ENCODE data around the gene MT1HL1. TPM values are rescaled to one million over a fixed set of nuclear protein-coding genes. Genes with fewer than 3 reads are reported as not detected.
"Not testable (repeated sequence)": the region's sequence is repeated elsewhere in the genome, so short reads cannot be mapped to it uniquely, and the experiment has no call there.

MT1HL1 gene
- total RNA-seq, 1 donor from 2014 or later = not detected

DNA sequence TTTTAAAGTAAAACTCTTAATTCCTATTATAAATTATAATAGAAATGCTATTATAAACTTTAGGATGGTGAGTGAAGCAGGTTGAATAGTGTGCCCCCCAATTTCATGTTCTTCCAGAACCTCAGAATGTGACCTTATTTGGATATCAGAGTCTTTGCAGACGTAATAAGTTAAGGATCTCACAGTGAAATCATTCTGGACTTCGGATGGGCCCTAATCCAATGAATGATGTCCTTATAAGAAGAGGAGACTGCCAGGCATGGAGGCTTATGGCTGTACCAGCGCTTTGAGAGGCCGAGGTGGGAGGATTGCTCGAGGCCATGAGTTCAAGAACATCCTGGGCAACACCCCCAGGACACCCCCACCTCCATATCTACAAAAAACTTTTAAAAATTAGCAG is 9.4 kb upstream of the MT1HL1 start:
- no peak for DNase-seq

GRCh38 chr1:237012788-237013383 is 8.6 kb upstream of the MT1HL1 start:
- no peak for DNase-seq

DNA sequence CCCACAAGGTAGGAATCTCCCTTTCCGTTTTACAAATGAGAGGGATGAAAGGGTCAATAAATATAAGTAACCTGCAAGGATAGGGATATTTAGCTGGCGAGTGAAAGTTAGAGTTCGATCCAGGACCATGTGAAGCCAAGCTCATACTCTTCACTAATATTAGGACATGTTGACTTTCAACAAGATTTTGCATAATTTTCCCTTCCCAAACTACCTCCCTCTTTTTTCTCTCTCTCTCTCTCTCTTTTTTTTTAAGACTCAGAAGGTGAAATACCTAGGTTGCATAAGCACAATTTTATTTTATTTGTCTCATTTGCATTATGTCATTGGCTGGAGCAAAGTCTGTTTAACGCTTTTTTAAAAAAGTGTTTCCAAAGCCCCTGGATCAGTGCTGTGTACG is 8.1 kb upstream of the MT1HL1 start:
- no peak for DNase-seq

- DNase-seq = no peak
Measured at GRCh38 chr1:237011432-237011831, 7.2 kb upstream of the MT1HL1 start.

DNA sequence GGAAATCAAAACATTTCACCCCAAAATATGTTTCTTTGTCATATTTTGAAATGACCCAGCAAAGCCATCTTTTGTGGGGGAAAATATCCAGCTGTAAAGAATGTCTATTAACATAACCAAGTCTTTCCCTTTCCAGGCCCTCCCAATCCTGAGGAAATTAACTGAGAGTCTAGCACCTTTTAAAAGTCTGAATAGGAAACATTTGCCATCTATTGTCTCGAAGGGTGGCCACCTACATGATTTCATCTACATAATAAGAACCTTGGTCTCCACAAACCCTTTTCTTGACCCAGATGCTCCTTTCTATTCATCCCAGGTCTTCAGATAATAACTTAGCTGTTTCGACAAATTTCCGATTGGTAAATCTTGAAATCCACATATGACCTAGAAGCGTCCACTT is 5.4 kb upstream of the MT1HL1 start:
- DNase-seq = no peak

- no peak for DNase-seq
Measured at GRCh38 chr1:237007147-237007881, 3.1 kb upstream of the MT1HL1 start.

DNA sequence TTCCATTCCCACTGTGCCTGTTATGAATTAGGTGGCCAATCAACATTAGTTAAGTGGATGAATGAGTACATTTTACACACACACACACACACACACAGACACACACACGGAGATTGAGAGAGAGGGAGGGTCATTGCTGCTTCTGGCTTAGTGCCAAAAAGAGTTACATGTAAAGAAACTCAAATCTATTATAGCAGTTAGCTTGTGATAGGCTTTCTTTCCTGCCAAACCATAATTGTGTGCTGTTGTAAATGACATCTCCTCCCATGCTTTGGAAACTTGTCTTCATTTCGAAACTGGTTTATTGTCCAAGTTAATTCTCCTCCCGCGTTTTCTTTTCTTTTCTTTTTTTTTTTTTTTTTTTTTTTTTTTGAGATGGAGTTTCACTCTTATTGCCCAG is 1.4 kb upstream of the MT1HL1 start:
- no peak for DNase-seq

GRCh38 chr1:237003516-237003915 is 725 bp downstream of the MT1HL1 start:
- no peak for DNase-seq

DNA sequence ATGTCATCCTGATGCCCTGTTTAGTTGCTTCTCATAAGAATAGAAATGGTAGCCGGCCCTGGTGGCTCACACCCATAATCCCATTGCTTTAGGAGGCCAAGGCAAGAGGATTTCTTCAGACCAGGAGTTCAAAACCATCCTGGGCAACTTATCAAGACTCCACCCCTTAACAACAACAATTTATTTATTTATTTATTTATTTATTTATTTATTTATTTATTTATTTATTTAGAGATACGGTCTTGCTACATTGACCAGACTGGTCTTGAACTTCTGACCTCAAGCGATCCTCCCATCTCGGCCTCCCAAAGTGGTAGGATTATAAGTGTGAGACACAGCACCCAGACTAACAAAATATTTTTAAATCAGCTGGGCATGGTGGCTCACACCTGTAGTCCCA is 4.0 kb downstream of the MT1HL1 start:
- no peak for DNase-seq

- DNase-seq = no peak
Measured at GRCh38 chr1:236998546-236998945, 5.7 kb downstream of the MT1HL1 start.

- DNase-seq = no peak
Measured at GRCh38 chr1:236997882-236998281, 6.4 kb downstream of the MT1HL1 start.

DNA sequence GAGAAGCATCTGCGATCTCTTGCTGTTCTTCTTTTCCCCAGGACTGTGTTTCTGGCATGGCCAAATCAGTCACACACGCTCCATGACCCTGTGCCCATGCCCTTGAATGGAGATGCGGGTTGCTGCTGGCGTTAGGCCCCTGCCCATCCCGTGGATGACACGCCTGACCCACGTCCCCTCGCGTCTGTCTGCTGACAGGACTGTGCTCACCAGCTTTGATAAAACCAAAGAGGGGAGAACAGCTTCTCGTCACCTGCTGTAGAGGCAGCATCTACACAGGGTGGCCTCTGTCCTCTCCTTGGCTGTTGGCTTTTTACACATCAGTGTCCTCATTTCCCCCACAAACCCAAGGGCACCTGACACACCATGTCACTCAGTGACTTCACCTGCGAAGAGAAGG is 6.9 kb downstream of the MT1HL1 start:
- no peak for DNase-seq

- no peak for DNase-seq
Measured at GRCh38 chr1:236994450-236994849, 9.8 kb downstream of the MT1HL1 start.

DNA sequence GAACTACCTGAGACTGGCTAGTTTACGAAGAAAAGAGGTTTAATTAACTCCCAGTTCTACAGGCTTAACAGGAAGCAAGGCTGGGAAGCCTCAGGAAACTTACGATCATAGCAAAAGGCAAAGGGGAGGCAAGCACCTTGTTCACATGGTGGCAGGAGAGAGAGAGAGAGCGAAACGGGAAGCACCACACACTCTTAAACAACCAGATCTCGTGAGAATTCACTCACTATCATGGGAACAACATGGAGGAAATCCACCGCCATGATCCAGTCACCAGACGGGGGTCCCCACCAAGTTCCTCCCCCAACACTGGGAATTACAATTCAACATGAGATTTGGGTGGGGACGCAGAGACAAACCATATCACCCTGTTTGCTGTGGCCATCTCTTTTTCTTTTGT is 11.8 kb downstream of the MT1HL1 start:
- DNase-seq = no peak

DNA sequence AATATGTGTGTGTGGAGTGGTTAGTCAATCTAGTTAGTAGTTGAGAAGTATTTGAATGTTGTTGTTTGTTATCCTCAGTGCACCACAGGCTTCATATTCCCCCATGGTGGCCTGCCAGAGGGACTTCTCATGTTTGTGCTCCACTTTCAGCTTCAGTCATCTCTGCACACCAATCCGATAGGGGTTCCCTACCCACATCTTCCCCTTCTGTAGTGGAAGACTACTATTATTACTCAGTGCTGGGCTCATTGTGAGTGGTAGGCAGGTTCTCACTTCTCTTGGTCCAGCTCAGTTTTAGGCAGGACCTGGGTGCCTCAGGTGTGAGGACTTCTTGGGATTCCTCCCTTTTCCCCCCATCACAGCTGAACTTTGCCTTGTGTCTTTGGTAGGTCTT is 14.2 kb downstream of the MT1HL1 start:
- DNase-seq = no peak

- no peak for DNase-seq
Measured at GRCh38 chr1:236989290-236990051, 14.8 kb downstream of the MT1HL1 start.

- no peak for DNase-seq
Measured at GRCh38 chr1:236983818-236984217, 20.4 kb downstream of the MT1HL1 start.

DNA sequence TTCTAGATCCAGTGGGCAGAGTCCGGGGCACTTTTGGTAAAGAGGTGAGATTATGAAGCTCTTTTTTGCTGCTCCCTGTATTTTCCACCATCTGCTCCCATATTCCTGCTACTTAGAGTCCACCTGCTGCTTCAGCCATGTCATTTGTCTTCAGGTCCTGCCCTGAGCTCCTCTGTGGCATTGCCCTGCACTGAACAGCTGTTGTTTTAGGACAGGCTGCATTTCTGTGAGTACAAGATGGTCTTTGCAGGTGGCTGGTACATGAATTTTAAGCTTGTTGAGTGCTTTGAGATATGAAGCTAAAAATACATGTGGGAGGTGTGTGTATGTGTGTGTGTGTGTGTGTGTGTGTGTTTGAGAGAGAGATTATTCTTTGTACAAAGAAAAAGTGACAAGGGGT is 21.9 kb downstream of the MT1HL1 start:
- DNase-seq = no peak

DNA sequence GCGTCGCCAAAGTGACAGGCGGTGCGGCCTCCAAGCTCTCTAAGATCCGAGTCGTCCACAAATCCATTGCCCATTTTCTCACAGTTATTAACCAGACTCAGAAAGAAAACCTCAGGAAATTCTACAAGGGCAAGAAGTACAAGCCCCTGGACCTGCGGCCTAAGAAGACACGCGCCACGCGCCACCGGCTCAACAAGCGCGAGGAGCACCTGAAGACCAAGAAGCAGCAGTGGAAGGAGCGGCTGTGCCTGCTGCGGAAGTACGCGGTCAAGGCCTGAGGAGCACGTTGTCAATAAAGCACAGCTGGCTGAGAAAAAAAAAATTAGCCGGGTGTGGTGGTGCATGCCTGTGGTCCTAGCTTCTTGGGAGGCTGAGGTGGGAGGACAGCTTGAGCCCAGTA is 22.8 kb downstream of the MT1HL1 start:
- not testable (repeated sequence) for DNase-seq

- no peak for DNase-seq
Measured at GRCh38 chr1:236980673-236981072, 23.6 kb downstream of the MT1HL1 start.

DNA sequence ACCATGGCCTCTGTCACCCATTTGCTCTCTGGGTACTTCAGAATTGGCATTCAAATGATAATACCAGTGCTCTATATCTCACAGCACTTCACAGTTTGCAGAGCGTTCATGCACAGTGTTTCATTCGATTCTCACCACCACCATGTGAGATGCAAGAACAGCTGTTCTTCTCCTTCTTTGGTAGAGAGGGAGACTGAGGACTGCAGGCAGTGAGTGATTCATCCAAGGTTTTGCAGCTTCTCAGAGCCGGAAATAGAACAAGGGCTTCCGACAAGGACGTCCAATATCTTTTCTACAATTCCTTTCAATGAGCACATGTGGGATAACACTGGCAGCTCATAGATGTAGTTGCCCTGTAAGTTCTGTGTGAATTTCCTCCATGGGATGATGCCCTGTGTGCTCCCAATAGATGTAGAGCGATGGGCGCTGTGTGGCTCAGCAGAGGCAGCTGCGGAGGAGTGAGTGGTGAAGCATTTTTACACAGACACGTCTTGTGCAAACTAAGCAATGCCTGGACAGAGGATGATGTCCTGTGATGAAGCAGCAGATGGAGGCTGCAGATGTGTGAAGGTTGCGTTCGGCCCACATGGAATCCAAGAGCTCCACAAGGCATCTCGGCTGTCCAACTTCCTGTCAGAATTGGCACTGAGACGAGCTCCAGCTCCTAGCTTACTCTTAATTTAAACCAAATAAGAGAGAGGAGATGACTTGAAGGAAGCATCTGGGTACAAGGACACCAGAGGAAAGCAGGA is 24.9 kb downstream of the MT1HL1 start:
- peak; percentile 74 for DNase-seq

DNA sequence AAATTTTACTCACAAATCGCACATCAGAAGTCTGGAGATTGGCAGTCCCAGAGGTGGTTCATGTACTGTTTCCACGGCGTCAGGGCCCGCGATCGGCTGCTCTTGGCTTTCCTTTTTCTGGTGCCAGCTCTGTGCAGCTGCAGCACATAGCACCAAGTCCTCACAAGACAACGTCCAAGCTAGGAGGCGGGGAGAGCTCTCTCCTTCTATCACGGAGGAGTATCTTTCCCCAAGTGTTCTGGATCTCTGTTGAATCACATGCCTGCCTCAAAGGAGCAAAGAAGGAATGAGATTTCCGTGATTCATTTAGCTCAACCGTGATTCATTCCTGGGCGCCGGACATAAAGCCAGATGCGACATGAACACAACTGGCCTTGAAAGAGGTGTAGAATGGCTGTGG is 25.5 kb downstream of the MT1HL1 start:
- peak; percentile 59 for DNase-seq

- DNase-seq = no peak
Measured at GRCh38 chr1:236975461-236975860, 28.8 kb downstream of the MT1HL1 start.

Measured in occipital lobe (tissue), 2 donors.